PC-9 (cell line): ENCODE measurements around the gene IGLL1. TPM values are rescaled to one million over a fixed set of nuclear protein-coding genes. Genes with fewer than 3 reads are reported as not detected.

ENCODE experiments used
- BruUV-seq: library from RNA; stranded (reverse); fragments of 400-500 nt; replicated peaks from 2 replicates; lab custom pipeline; 2021; lab: Mats Ljungman, UMichigan
- CTCF ChIA-PET: fragments of 300-600 bp; sonication (Branson Sonifier 250); formaldehyde crosslinking; loops from one replicate; lab custom pipeline; 2022; ENCODE audit warnings: antibody characterized with exemption; lab: Charles Lee
- POLR2A ChIA-PET: fragments of 300-600 bp; sonication (Branson Sonifier 250); formaldehyde crosslinking; loops from one replicate; lab custom pipeline; 2022; ENCODE audit warnings: antibody characterized with exemption; ENCODE audit not compliant: unreplicated experiment; lab: Charles Lee
- DNase-seq, 2 experiments: peaks; one replicate each; pipeline versions ENCODE4 v3.0.0 to v3.0.0-alpha.2; 2015 to 2022; ENCODE audit warnings: mixed read lengths in 1 of 2
- H2AFZ ChIP-seq: fragments of 200-600 bp; sonication (generic); 2 replicates; pipeline ENCODE4 v1.8.1; 2017; ENCODE audit warnings: antibody characterized with exemption
- H3F3A ChIP-seq: fragments of 200-600 bp; sonication (generic); 2 replicates; pipeline ENCODE4 v1.8.1; 2017; ENCODE audit warnings: antibody characterized with exemption, mild to moderate bottlenecking, low read depth; ENCODE audit not compliant: insufficient read depth
- H3K27ac ChIP-seq: fragments of 200-600 bp; sonication (generic); 2 replicates; pipeline ENCODE4 v1.6.1; 2016; ENCODE audit warnings: mixed run types
- H3K27me3 ChIP-seq: fragments of 200-600 bp; sonication (generic); 2 replicates; pipeline ENCODE4 v1.6.1; 2016; ENCODE audit warnings: low read depth, mixed run types; ENCODE audit not compliant: insufficient read depth
- H3K36me3 ChIP-seq: fragments of 200-600 bp; sonication (generic); 2 replicates; pipeline ENCODE4 v1.6.1; 2016; ENCODE audit warnings: low read depth, mixed run types
- H3K4me1 ChIP-seq: fragments of 200-600 bp; sonication (generic); replicated peaks from 2 replicates; pipeline ENCODE4 v1.6.1; 2016; ENCODE audit warnings: mixed run types; ENCODE audit not compliant: insufficient read depth
- H3K4me2 ChIP-seq: fragments of 200-600 bp; sonication (generic); 2 replicates; pipeline ENCODE4 v1.6.1; 2017; ENCODE audit warnings: mixed run types
- H3K4me3 ChIP-seq: fragments of 200-600 bp; sonication (generic); 2 replicates; pipeline ENCODE4 v1.6.1; 2016; ENCODE audit warnings: mixed run types
- H3K79me2 ChIP-seq: fragments of 200-600 bp; sonication (generic); 2 replicates; pipeline ENCODE4 v1.6.1; 2017; ENCODE audit warnings: low read depth, mixed run types
- H3K9me2 ChIP-seq: fragments of 200-600 bp; sonication (generic); 2 replicates; pipeline ENCODE4 v1.8.1; 2017; ENCODE audit warnings: mild to moderate bottlenecking; ENCODE audit not compliant: insufficient read depth
- H3K9me3 ChIP-seq: fragments of 200-600 bp; sonication (generic); 2 replicates; pipeline ENCODE4 v1.8.1; 2016; ENCODE audit warnings: low read depth; ENCODE audit not compliant: insufficient read depth
- H4K20me1 ChIP-seq: fragments of 200-600 bp; sonication (generic); 2 replicates; pipeline ENCODE4 v1.8.1; 2017; ENCODE audit not compliant: insufficient read depth
- EZH2 ChIP-seq: fragments of 200-600 bp; sonication (generic); IDR thresholded peaks from 2 replicates; pipeline ENCODE4 v1.8.0; 2017; ENCODE audit warnings: antibody characterized with exemption, low read depth
- intact Hi-C: fragments of 100-400 bp; cut with micrococcal nuclease; formaldehyde crosslinking; loops from one replicate; pipeline ENCODE4 v1.10.0; 2022; ENCODE audit not compliant: unreplicated experiment
- total RNA-seq: library from RNA; stranded (reverse); gene quantifications from 2 replicates; pipeline ENCODE4 v1.2.3, GENCODE V29; 2021
- TF ChIP-seq, protein P1 (sequence below): fragments of 200-600 bp; sonication (generic); conservative IDR thresholded peaks from 2 replicates; pipeline ENCODE4 v1.6.1; 2017; ENCODE audit warnings: mixed run types, antibody characterized with exemption, mild to moderate bottlenecking, moderate library complexity

The IGLL1 gene
- total RNA-seq, 1 experiment from 2014 or later, result not detected

GRCh38 chr22:23525510-23525909 lies 54.6 kb downstream of the IGLL1 start:
- no peak overlapping the region for H2AFZ ChIP-seq
- CTCF ChIA-PET, result no interaction called here
- no peak for TF ChIP-seq EZH2
- TF ChIP-seq, protein P1, sequence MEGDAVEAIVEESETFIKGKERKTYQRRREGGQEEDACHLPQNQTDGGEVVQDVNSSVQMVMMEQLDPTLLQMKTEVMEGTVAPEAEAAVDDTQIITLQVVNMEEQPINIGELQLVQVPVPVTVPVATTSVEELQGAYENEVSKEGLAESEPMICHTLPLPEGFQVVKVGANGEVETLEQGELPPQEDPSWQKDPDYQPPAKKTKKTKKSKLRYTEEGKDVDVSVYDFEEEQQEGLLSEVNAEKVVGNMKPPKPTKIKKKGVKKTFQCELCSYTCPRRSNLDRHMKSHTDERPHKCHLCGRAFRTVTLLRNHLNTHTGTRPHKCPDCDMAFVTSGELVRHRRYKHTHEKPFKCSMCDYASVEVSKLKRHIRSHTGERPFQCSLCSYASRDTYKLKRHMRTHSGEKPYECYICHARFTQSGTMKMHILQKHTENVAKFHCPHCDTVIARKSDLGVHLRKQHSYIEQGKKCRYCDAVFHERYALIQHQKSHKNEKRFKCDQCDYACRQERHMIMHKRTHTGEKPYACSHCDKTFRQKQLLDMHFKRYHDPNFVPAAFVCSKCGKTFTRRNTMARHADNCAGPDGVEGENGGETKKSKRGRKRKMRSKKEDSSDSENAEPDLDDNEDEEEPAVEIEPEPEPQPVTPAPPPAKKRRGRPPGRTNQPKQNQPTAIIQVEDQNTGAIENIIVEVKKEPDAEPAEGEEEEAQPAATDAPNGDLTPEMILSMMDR, result no peak

DNA sequence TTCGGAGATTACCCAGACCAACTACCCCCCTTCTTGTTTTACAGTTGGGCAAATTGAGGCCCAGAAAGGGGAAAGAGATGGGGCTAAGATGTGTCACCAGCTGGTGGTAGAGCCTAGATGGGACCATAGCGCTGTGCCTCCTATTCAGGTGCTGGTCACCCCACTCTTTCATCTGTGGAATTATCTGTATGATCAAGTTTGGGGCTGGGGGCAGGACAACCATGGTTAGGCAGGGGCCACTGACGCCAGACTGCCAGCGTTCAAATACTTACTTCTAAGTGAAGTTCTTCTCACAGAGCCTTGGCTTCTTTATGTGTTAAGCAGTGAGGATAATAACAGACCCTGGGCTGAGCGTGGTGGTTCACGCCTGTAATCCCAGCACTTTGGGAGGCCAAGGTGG lies 55.9 kb downstream of the IGLL1 start:
- Histone ChIP-seq H3K27me3 (peaks cover 91% of the 10 kb centered on the region), H3K36me3 (no peaks in the 10 kb centered on the region), H3F3A (no peaks in the 10 kb centered on the region), H3K4me1 (no peaks in the 10 kb centered on the region), H3K79me2 (no peaks in the 10 kb centered on the region), H3K27ac (no peak overlapping the region), H3K9me3 (no peaks in the 10 kb centered on the region), H4K20me1 (no peaks in the 10 kb centered on the region), H3K9me2 (no peaks in the 10 kb centered on the region), H3K4me2 (no peak overlapping the region), H2AFZ (no peak overlapping the region), H3K4me3 (no peak overlapping the region)
- TF ChIP-seq EZH2, result no peak
- TF ChIP-seq, protein P1, result no peak
- BruUV-seq, result no TSS peak
- no peak for DNase-seq
- POLR2A ChIA-PET, result no interaction called here
- CTCF ChIA-PET, result no interaction called here
- intact Hi-C loops, result no loop called here

More at GRCh38 chr22:23525510-23525909, 54.6 kb downstream of the IGLL1 start:
- H3K79me2 ChIP-seq, result no peaks in the 10 kb centered on the region
- intact Hi-C loops, result no loop called here
- H3F3A ChIP-seq, result no peaks in the 10 kb centered on the region
- no TSS peak for BruUV-seq
- H3K27ac ChIP-seq, result no peak overlapping the region
- H3K4me3 ChIP-seq, result no peak overlapping the region
- no peaks in the 10 kb centered on the region for H3K9me3 ChIP-seq
- peaks cover 91% of the 10 kb centered on the region for H3K27me3 ChIP-seq
- H3K4me1 ChIP-seq, result no peaks in the 10 kb centered on the region
- H4K20me1 ChIP-seq, result no peaks in the 10 kb centered on the region
- no peaks in the 10 kb centered on the region for H3K36me3 ChIP-seq
- no peaks in the 10 kb centered on the region for H3K9me2 ChIP-seq
- no peak for DNase-seq
- H3K4me2 ChIP-seq, result no peak overlapping the region
- POLR2A ChIA-PET, result no interaction called here

DNA sequence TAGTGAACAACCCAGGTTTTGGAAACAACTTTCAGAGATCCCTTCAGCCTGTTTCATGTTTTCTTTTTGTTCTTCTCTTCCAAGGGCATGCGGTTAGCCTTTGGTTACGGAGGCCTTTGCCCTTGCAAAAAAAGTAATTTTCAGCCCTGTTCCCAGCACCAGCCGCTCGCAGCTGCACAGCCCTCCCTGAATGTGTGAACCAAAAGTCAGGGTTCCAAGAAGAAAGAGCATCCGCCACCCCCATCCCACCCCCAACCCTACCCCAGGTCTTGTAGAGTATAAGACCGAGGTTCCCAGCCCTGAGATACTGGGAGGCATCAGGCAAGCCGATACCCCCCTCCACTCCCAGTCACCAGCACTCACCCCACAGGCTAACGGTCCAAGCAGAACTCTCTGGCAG lies 56.4 kb downstream of the IGLL1 start:
- Histone ChIP-seq H3F3A (no peaks in the 10 kb centered on the region), H2AFZ (no peak overlapping the region), H3K27ac (no peak overlapping the region), H3K27me3 (peaks cover 89% of the 10 kb centered on the region), H3K9me3 (no peaks in the 10 kb centered on the region), H3K9me2 (no peaks in the 10 kb centered on the region), H3K36me3 (no peaks in the 10 kb centered on the region), H3K4me3 (no peak overlapping the region), H3K4me2 (no peak overlapping the region), H3K4me1 (no peaks in the 10 kb centered on the region), H4K20me1 (no peaks in the 10 kb centered on the region), H3K79me2 (no peaks in the 10 kb centered on the region)
- no TSS peak for BruUV-seq
- CTCF ChIA-PET, result no interaction called here
- no peak for DNase-seq
- intact Hi-C loops, result no loop called here
- POLR2A ChIA-PET, result no interaction called here
- TF ChIP-seq EZH2, result no peak
- TF ChIP-seq, protein P1, result no peak

Other genes with a start within 250 kb of the IGLL1 start
- 0.57 and 0.60 TPM in 2 replicates for gene DRICH1, start 52.0 kb upstream of the IGLL1 start, total RNA-seq
- not detected in 2 replicates for gene RGL4, start 110.7 kb upstream of the IGLL1 start, total RNA-seq
- 2.8 and 2.9 TPM in 2 replicates for gene ZNF70, start 170.8 kb upstream of the IGLL1 start, total RNA-seq
- 0.90 and 1.1 TPM in 2 replicates for gene VPREB3, start 174.1 kb upstream of the IGLL1 start, total RNA-seq
- gene C22orf15, start 182.7 kb upstream of the IGLL1 start, total RNA-seq, result not detected in 2 replicates
- gene CHCHD10, start 187.7 kb upstream of the IGLL1 start, total RNA-seq, result 37.0 and 43.5 TPM in 2 replicates
- gene MMP11, start 192.6 kb upstream of the IGLL1 start, total RNA-seq, result 2.4 and 3.6 TPM in 2 replicates
- 61.7 and 80.2 TPM in 2 replicates for gene SMARCB1, start 206.7 kb upstream of the IGLL1 start, total RNA-seq